ENCODE measurements around the gene KIAA1755.

DNA sequence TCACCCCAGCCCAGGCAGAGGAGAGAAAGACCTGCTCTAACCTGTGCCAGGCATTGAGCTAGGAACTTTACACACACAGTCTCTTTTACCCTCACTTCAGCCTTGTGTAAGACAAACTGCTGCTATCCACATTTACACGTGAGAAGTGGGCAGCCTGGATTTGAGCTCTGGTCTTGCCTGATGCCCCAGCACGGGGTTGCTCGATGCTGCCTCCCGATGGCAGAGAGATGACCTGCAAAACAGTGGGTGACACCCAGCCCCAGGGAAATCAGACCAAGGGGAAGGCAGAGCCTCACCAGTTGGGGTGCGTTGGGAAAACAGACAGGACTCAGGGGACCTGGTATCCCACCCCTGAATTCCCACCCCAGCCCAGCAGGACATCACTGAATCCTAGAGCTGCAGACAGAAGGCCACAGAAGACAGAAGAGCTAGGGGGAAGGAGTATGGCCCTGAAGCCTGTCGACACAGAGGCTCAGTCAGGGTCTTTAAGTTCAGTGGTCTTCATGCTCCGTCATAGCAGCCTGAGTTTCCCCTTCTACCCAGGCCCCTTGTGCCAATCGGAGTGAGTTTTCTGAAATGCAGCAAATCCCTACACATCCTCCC lies 44.4 kb upstream of the KIAA1755 start:
- TF ChIP-seq CTCF (IDR thresholded peaks at IDR 0.05), result peak in 5 of 6 experiments; percentile 18 to 63 (median 32)
- TF ChIP-seq POLR2A (IDR thresholded peaks at IDR 0.05), result no peak
